ENCODE data around the gene CDC26. TPM values are rescaled to one million over a fixed set of nuclear protein-coding genes. Genes with fewer than 3 reads are reported as not detected.
"Not testable (repeated sequence)": the region's sequence is repeated elsewhere in the genome, so short reads cannot be mapped to it uniquely, and the experiment has no call there.

CDC26 gene
- total RNA-seq, 5 donors from 2014 or later (not counting 1 experiment from before 2014, with no cell fraction given), result 25.1 to 37.0 (median 34.7) TPM

DNA sequence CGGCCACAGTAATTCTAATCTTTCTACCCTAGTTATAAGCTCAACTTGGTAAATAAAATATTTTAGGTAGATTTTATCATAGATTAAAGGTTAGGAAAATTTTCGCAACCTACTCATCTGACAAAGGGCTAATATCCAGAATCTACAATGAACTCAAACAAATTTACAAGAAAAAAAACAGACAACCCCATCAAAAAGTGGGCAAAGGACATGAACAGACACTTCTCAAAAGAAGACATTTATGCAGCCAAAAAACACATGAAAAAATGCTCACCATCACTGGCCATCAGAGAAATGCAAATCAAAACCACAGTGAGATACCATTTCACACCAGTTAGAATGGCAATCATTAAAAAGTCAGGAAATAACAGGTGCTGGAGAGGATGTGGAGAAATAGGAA lies 25.7 kb downstream of the CDC26 start:
- H3K27ac Mint-ChIP-seq; H3K36me3 ChIP-seq (ENCODE audit: control insufficient read depth in 2 of 2, extremely low read depth in 1 of 2, insufficient read depth in 1 of 2, low read length in 1 of 2); H3K27me3 Mint-ChIP-seq; DNase-seq; H3K9me3 ChIP-seq; ATAC-seq (replicated peaks in 1 of 4); H3K4me1 ChIP-seq (ENCODE audit: control insufficient read depth in 1 of 2, extremely low read depth in 1 of 2, insufficient read depth in 2 of 2, low read length in 2 of 2); H3K4me3 Mint-ChIP-seq; H3K27me3 ChIP-seq (replicated peaks in 1 of 2; ENCODE audit: control insufficient read depth in 2 of 2, extremely low read depth in 1 of 2, insufficient read depth in 2 of 2, low read length in 1 of 2); H3K27ac ChIP-seq (ENCODE audit: low read length); H3K9me3 Mint-ChIP-seq; CTCF ChIA-PET; POLR2A ChIA-PET; H3K36me3 Mint-ChIP-seq; H3K4me1 Mint-ChIP-seq; H3K4me3 ChIP-seq (ENCODE audit: control insufficient read depth in 1 of 2, extremely low read depth in 1 of 2, low read length in 1 of 2): not testable (repeated sequence)
- no CpG with 5 or more reads among the region's 2 CpGs for WGBS (ENCODE audit: insufficient coverage)

DNA sequence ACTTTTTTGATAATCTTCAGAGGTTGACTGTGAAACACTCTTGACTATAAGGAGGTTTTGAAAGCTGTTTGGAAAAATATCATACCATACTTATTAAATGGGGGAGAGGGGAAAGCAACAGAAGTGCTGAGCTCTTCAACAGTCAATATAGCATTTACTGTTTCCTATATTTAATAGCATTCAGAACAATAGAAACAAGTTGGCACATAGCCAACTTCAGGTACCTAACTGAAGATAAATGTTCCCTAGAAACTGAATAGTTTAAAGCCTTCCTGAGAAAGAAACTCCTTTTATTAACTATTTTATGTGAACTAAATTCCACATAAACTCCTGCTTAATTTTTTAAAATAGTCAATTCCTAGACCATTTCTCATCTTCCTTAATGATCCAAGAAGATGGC lies 27.7 kb downstream of the CDC26 start:
- no peak overlapping the region for H3K4me3 Mint-ChIP-seq
- no peaks in the 10 kb centered on the region for H3K27me3 Mint-ChIP-seq
- CTCF ChIA-PET, result no interaction called here
- Histone ChIP-seq H3K27me3 (replicated peaks in 1 of 2; ENCODE audit: control insufficient read depth in 2 of 2, extremely low read depth in 1 of 2, insufficient read depth in 2 of 2, low read length in 1 of 2) (no peaks in the 10 kb centered on the region), H3K27ac (ENCODE audit: low read length) (no peak overlapping the region), H3K4me1 (ENCODE audit: control insufficient read depth in 1 of 2, extremely low read depth in 1 of 2, insufficient read depth in 2 of 2, low read length in 2 of 2) (no peaks in the 10 kb centered on the region), H3K36me3 (ENCODE audit: control insufficient read depth in 2 of 2, extremely low read depth in 1 of 2, insufficient read depth in 1 of 2, low read length in 1 of 2) (no peaks in the 10 kb centered on the region), H3K4me3 (ENCODE audit: control insufficient read depth in 1 of 2, extremely low read depth in 1 of 2, low read length in 1 of 2) (no peak overlapping the region), H3K9me3 (no peaks in the 10 kb centered on the region)
- no peaks in the 10 kb centered on the region for H3K4me1 Mint-ChIP-seq
- DNase-seq, result no peak
- no peak overlapping the region for H3K27ac Mint-ChIP-seq
- ATAC-seq (replicated peaks in 1 of 4), result no peak
- POLR2A ChIA-PET, result no interaction called here
- peaks cover 4% of the 10 kb centered on the region for H3K36me3 Mint-ChIP-seq
- peaks cover 0 to 2% (median 0%) of the 10 kb centered on the region in 3 donors for H3K9me3 Mint-ChIP-seq

DNA sequence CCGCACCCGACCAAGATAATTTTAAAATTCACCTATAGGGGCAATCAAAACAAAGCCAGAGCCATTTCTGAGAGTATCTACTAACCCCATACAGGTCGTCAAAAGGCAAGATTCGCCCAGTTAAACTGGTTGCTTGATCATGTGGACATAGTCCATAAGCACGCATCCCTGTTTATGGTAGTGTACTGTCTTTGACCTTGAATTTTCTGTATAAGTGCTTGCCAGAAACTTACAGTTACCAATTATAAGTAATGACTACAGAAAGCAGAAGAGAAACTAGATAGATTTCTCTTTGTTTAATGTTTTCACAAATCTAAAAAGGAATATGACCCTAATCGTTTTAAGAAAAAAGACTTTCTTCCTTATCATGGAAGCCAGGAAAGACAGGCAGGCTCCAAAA lies 28.4 kb downstream of the CDC26 start:
- WGBS (ENCODE audit: insufficient coverage), result no CpG with 5 or more reads among the region's 6 CpGs
- no peaks in the 10 kb centered on the region for H3K9me3 ChIP-seq
- ChIA-PET CTCF (no interaction called here), POLR2A (no interaction called here)
- no peaks in the 10 kb centered on the region for H3K27me3 Mint-ChIP-seq
- H3K4me1 Mint-ChIP-seq, result no peaks in the 10 kb centered on the region
- no peaks in the 10 kb centered on the region for H3K4me1 ChIP-seq (ENCODE audit: control insufficient read depth in 1 of 2, extremely low read depth in 1 of 2, insufficient read depth in 2 of 2, low read length in 2 of 2)
- H3K36me3 ChIP-seq (ENCODE audit: control insufficient read depth in 2 of 2, extremely low read depth in 1 of 2, insufficient read depth in 1 of 2, low read length in 1 of 2), result no peaks in the 10 kb centered on the region
- no peaks in the 10 kb centered on the region for H3K27me3 ChIP-seq (replicated peaks in 1 of 2; ENCODE audit: control insufficient read depth in 2 of 2, extremely low read depth in 1 of 2, insufficient read depth in 2 of 2, low read length in 1 of 2)
- no peak for DNase-seq
- H3K36me3 Mint-ChIP-seq, result peaks cover 4% of the 10 kb centered on the region
- ATAC-seq (replicated peaks in 1 of 4), result no peak
- H3K4me3 ChIP-seq (ENCODE audit: control insufficient read depth in 1 of 2, extremely low read depth in 1 of 2, low read length in 1 of 2), result no peak overlapping the region
- H3K4me3 Mint-ChIP-seq, result no peak overlapping the region
- H3K27ac Mint-ChIP-seq, result no peak overlapping the region
- H3K9me3 Mint-ChIP-seq, result peaks cover 0 to 2% (median 0%) of the 10 kb centered on the region in 3 donors
- no peak overlapping the region for H3K27ac ChIP-seq (ENCODE audit: low read length)

DNA sequence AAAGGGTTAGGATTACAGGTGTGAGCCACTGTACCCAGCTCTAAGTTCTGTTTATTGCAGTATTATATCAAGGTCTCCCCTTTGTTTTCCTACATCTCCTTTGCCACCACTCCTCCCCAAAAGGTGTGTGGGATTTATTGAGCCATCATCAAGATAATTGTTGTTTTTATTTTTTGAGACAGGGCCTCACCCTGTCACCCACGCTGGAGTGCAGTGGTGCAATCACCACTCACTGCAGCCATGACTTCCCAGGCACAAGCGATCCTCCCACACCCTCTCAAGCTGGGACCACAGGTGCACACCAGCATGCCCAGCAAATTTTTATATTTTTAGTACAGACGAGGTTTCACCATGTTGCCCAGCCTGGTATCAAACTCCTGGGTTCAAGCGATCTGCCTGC lies 29.5 kb downstream of the CDC26 start:
- CTCF ChIA-PET, result no interaction called here

DNA sequence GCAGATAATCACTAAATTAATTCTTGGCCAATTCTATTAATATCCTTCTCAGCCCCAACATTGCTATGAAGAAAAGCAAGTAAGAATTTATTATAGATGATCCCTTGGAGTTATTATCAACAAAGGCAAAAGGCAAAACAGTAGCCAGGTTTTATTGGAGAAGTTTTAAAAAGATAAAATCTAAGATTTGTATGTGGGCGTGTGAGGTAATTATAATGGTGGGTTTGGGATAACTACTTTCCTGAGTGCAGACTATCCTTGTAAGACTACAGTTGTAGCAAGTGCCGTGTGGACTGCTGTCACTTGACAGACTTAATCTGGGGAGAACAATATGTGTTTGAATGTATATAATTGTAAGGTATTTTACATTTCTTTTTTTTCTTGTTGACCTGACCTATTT lies 30.8 kb downstream of the CDC26 start:
- ChIA-PET CTCF (interaction anchor here in 1 of 2 donors (0.7 kb wide), 1 partner anchor 63 kb away, joined by 5 read pairs; no protein-coding TSS in a partner anchor), POLR2A (interaction anchor here in 1 of 2 donors (0.6 kb wide), 2 partner anchors 20 to 265 kb away, joined by 7 to 11 read pairs; no protein-coding TSS in a partner anchor)
- H3K4me1 ChIP-seq (ENCODE audit: control insufficient read depth in 1 of 2, extremely low read depth in 1 of 2, insufficient read depth in 2 of 2, low read length in 2 of 2), result no peaks in the 10 kb centered on the region
- H3K4me3 ChIP-seq (ENCODE audit: control insufficient read depth in 1 of 2, extremely low read depth in 1 of 2, low read length in 1 of 2), result no peak overlapping the region
- no peaks in the 10 kb centered on the region for H3K9me3 ChIP-seq
- H3K4me3 Mint-ChIP-seq, result no peak overlapping the region
- H3K36me3 Mint-ChIP-seq, result peaks cover 4% of the 10 kb centered on the region
- H3K4me1 Mint-ChIP-seq, result no peaks in the 10 kb centered on the region
- no peaks in the 10 kb centered on the region for H3K27me3 ChIP-seq (replicated peaks in 1 of 2; ENCODE audit: control insufficient read depth in 2 of 2, extremely low read depth in 1 of 2, insufficient read depth in 2 of 2, low read length in 1 of 2)
- no peaks in the 10 kb centered on the region for H3K27me3 Mint-ChIP-seq
- H3K27ac ChIP-seq (ENCODE audit: low read length), result no peak overlapping the region
- DNase-seq, result no peak
- ATAC-seq (replicated peaks in 1 of 4), result no peak
- H3K27ac Mint-ChIP-seq, result no peak overlapping the region
- WGBS (ENCODE audit: insufficient coverage), result 100% methylated on average over 2 of the region's 2 CpGs
- no peaks in the 10 kb centered on the region for H3K36me3 ChIP-seq (ENCODE audit: control insufficient read depth in 2 of 2, extremely low read depth in 1 of 2, insufficient read depth in 1 of 2, low read length in 1 of 2)
- no peaks in the 10 kb centered on the region for H3K9me3 Mint-ChIP-seq

More for the DNA sequence above, 29.5 kb downstream of the CDC26 start:
- POLR2A ChIA-PET, result no interaction called here
- Histone ChIP-seq H3K27ac (ENCODE audit: low read length) (no peak overlapping the region), H3K4me1 (ENCODE audit: control insufficient read depth in 1 of 2, extremely low read depth in 1 of 2, insufficient read depth in 2 of 2, low read length in 2 of 2) (no peaks in the 10 kb centered on the region), H3K4me3 (ENCODE audit: control insufficient read depth in 1 of 2, extremely low read depth in 1 of 2, low read length in 1 of 2) (no peak overlapping the region), H3K9me3 (no peaks in the 10 kb centered on the region), H3K27me3 (replicated peaks in 1 of 2; ENCODE audit: control insufficient read depth in 2 of 2, extremely low read depth in 1 of 2, insufficient read depth in 2 of 2, low read length in 1 of 2) (no peaks in the 10 kb centered on the region), H3K36me3 (ENCODE audit: control insufficient read depth in 2 of 2, extremely low read depth in 1 of 2, insufficient read depth in 1 of 2, low read length in 1 of 2) (no peaks in the 10 kb centered on the region)
- WGBS (ENCODE audit: insufficient coverage), result 96% methylated on average over 3 of the region's 4 CpGs
- H3K36me3 Mint-ChIP-seq, result peaks cover 4% of the 10 kb centered on the region
- H3K9me3 Mint-ChIP-seq, result peaks cover 0 to 2% (median 0%) of the 10 kb centered on the region in 3 donors
- DNase-seq (no peak), ATAC-seq (replicated peaks in 1 of 4) (no peak)
- no peaks in the 10 kb centered on the region for H3K27me3 Mint-ChIP-seq
- H3K27ac Mint-ChIP-seq, result no peak overlapping the region
- no peak overlapping the region for H3K4me3 Mint-ChIP-seq
- H3K4me1 Mint-ChIP-seq, result no peaks in the 10 kb centered on the region

DNA sequence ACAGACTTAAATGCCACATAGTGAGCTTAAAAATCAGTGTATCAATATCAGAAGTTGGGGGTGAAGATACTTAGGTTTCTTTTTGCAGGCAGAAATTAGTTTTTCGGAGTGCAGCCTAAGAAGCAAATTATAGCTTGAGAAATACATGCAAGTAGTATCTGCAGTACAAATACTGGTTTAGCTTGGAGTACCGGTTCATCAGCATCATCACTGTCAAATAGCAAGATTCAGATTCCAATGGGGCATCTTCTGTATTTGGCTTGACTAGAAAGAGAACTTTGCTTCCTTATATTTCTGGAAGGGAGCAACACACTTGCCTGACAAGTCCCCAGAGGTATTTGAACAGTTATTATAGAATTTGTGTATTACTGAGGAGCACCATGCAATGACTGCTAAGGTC lies 34.2 kb downstream of the CDC26 start:
- H3K4me3 Mint-ChIP-seq, result no peak overlapping the region
- DNase-seq (no peak), ATAC-seq (replicated peaks in 1 of 4) (no peak)
- H3K27ac Mint-ChIP-seq, result no peak overlapping the region
- Histone ChIP-seq H3K9me3 (no peaks in the 10 kb centered on the region), H3K36me3 (ENCODE audit: control insufficient read depth in 2 of 2, extremely low read depth in 1 of 2, insufficient read depth in 1 of 2, low read length in 1 of 2) (no peaks in the 10 kb centered on the region), H3K4me3 (ENCODE audit: control insufficient read depth in 1 of 2, extremely low read depth in 1 of 2, low read length in 1 of 2) (no peak overlapping the region), H3K4me1 (ENCODE audit: control insufficient read depth in 1 of 2, extremely low read depth in 1 of 2, insufficient read depth in 2 of 2, low read length in 2 of 2) (no peaks in the 10 kb centered on the region), H3K27me3 (replicated peaks in 1 of 2; ENCODE audit: control insufficient read depth in 2 of 2, extremely low read depth in 1 of 2, insufficient read depth in 2 of 2, low read length in 1 of 2) (no peaks in the 10 kb centered on the region), H3K27ac (ENCODE audit: low read length) (no peak overlapping the region)
- WGBS (ENCODE audit: insufficient coverage), result no CpG with 5 or more reads among the region's 2 CpGs
- H3K9me3 Mint-ChIP-seq, result no peaks in the 10 kb centered on the region
- H3K36me3 Mint-ChIP-seq, result no peaks in the 10 kb centered on the region
- H3K27me3 Mint-ChIP-seq, result no peaks in the 10 kb centered on the region
- no peaks in the 10 kb centered on the region for H3K4me1 Mint-ChIP-seq
- POLR2A ChIA-PET, result no interaction called here
- CTCF ChIA-PET, result no interaction called here

- Histone ChIP-seq H3K9me3 (no peaks in the 10 kb centered on the region), H3K27me3 (replicated peaks in 1 of 2; ENCODE audit: control insufficient read depth in 2 of 2, extremely low read depth in 1 of 2, insufficient read depth in 2 of 2, low read length in 1 of 2) (no peaks in the 10 kb centered on the region), H3K27ac (ENCODE audit: low read length) (no peak overlapping the region), H3K36me3 (ENCODE audit: control insufficient read depth in 2 of 2, extremely low read depth in 1 of 2, insufficient read depth in 1 of 2, low read length in 1 of 2) (no peaks in the 10 kb centered on the region), H3K4me1 (ENCODE audit: control insufficient read depth in 1 of 2, extremely low read depth in 1 of 2, insufficient read depth in 2 of 2, low read length in 2 of 2) (no peaks in the 10 kb centered on the region), H3K4me3 (ENCODE audit: control insufficient read depth in 1 of 2, extremely low read depth in 1 of 2, low read length in 1 of 2) (no peak overlapping the region)
- H3K9me3 Mint-ChIP-seq, result no peaks in the 10 kb centered on the region
- peaks cover 0 to 2% (median 1%) of the 10 kb centered on the region in 3 donors for H3K4me1 Mint-ChIP-seq
- 93% methylated on average over 2 of the region's 4 CpGs for WGBS (ENCODE audit: insufficient coverage)
- DNase-seq (no peak), ATAC-seq (replicated peaks in 1 of 4) (no peak)
- ChIA-PET CTCF (no interaction called here), POLR2A (interaction anchor here in 1 of 2 donors (0.7 kb wide), 2 partner anchors 14 to 119 kb away, joined by 3 to 5 read pairs; no protein-coding TSS in a partner anchor)
- no peaks in the 10 kb centered on the region for H3K36me3 Mint-ChIP-seq
- no peak overlapping the region for H3K4me3 Mint-ChIP-seq
- no peak overlapping the region for H3K27ac Mint-ChIP-seq
- no peaks in the 10 kb centered on the region for H3K27me3 Mint-ChIP-seq
Observed at GRCh38 chr9:113238859-113239232, 36.5 kb downstream of the CDC26 start.

Data from T-cell (primary cell).